ENCODE data around the gene ANO9.
A peak's percentile ranks its signal among the peaks of the same experiment; 100 is the strongest.

ANO9 gene

GRCh38 chr11:380491-380890 lies 61.3 kb downstream of the ANO9 start:
- no peak for DNase-seq

GRCh38 chr11:380095-380480 lies 61.7 kb downstream of the ANO9 start:
- DNase-seq, result no peak

- no peak for DNase-seq
Measured at GRCh38 chr11:379205-380094, 62.4 kb downstream of the ANO9 start.

- DNase-seq, result no peak
Measured at GRCh38 chr11:377883-378500, 63.8 kb downstream of the ANO9 start.

- DNase-seq, result no peak
Measured at GRCh38 chr11:377174-377865, 64.5 kb downstream of the ANO9 start.

GRCh38 chr11:376531-377173 lies 65.2 kb downstream of the ANO9 start:
- no peak for DNase-seq

- no peak for DNase-seq
Measured at GRCh38 chr11:375065-376025, 66.5 kb downstream of the ANO9 start.

GRCh38 chr11:373716-374551 lies 67.9 kb downstream of the ANO9 start:
- DNase-seq, result no peak

- DNase-seq, result no peak
Measured at GRCh38 chr11:372809-373715, 68.7 kb downstream of the ANO9 start.

GRCh38 chr11:371716-372590 lies 69.9 kb downstream of the ANO9 start:
- DNase-seq, result no peak

GRCh38 chr11:371051-371450 lies 70.8 kb downstream of the ANO9 start:
- no peak for DNase-seq

GRCh38 chr11:370070-370941 lies 71.5 kb downstream of the ANO9 start:
- no peak for DNase-seq

GRCh38 chr11:369336-370018 lies 72.3 kb downstream of the ANO9 start, which contains the start of gene B4GALNT4:
Gene B4GALNT4 (plus strand): TSS chr11:369499. CDS start chr11:369804, 305 bp downstream.
- peak; percentile 16 for DNase-seq

GRCh38 chr11:368414-369335 lies 73.1 kb downstream of the ANO9 start:
- DNase-seq, result no peak

GRCh38 chr11:367956-368413 lies 73.8 kb downstream of the ANO9 start:
- DNase-seq, result no peak
